HG03378 (cell line): ENCODE results near the gene CFAP43.

Source experiments
- ATAC-seq: cut with Tn5 transposase; IDR thresholded peaks from one replicate; pipeline ENCODE4 v1.9.1; 2021; ENCODE audit warnings: mild to moderate bottlenecking, moderate library complexity; ENCODE audit not compliant: unreplicated experiment

CFAP43 gene, protein sequence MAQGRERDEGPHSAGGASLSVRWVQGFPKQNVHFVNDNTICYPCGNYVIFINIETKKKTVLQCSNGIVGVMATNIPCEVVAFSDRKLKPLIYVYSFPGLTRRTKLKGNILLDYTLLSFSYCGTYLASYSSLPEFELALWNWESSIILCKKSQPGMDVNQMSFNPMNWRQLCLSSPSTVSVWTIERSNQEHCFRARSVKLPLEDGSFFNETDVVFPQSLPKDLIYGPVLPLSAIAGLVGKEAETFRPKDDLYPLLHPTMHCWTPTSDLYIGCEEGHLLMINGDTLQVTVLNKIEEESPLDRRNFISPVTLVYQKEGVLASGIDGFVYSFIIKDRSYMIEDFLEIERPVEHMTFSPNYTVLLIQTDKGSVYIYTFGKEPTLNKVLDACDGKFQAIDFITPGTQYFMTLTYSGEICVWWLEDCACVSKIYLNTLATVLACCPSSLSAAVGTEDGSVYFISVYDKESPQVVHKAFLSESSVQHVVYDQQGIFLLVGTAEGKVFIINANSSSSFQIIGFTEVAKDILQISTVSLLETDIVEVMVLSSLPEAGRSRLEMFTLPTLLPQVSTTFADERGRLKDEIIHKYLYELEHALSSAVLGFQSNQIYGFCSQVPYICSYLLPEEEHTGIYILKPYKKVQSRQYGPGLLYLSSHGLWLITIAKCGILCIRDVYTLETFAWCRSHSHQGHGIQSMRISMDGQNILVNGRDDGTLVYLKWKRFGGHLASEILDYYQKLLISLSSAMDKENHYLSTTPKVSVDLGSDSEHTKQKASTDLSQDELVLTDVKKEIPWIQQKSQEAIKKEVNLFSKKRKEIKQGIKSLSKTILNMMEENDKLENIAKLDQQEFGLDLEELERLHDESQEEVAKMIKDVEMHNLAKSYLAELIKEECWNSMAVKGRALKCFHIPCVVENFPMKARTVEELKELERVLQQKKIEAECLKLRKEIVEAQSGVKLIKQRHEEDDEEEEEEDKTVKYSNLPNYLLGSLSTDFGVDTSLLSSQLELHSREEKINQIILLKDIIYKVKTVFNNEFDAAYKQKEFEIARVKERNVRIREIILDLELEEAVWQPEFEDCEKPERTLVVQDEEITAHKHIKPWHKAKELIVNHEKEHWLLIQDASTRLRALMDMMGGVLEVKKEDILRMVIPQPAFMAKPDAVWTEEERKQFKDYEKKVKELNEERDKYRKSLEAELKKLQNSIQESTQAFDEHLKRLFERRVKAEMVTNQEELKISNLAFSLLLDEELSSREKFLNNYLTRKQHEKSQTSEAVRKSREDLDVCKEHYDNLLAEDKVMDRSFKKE (N-terminal part only)

DNA sequence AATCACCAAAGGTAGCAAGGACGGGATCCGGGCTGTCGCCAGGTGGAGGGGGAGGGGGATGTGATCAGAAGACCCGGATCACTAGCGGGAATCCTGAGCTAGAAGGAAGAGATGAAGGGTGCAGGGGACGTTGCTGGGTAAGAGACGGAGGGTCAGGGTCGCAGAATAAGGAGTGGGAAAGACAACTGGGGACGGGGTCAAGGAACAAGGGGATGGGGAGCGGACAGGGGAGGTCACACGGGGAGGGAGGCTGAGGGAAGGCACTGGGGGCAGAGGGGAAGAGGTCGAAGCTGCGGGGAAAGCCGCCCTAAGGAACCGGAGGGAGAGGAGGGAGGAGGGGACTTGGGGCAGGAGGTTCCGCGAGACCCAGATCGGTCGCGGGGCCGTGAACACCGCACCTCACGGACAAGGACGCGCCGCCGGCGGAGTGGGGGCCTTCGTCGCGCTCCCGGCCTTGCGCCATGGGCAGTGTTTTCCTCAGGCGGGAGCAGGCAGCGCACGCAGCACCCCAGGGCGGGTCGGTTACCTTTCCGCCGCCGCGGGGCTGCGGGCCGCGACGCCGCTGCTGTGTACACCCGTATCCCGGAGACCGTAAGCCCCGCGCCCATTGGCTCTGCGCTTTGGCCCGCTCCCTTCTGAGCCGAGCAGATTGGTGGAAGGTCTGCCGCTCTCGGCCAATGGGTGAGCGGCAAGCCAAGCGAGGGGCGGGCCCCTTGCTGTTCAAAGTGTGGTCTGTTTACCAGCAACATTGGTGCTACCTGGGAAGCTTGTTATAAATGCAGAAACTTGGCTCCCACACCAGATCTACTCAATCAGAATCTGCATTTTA lies at the start of gene CFAP43:
CFAP43 (minus strand) TSS at position 581 of the 829 bp plus-strand sequence; CDS start at position 463, 118 bp downstream.
- peak; percentile 100 for ATAC-seq

DNA sequence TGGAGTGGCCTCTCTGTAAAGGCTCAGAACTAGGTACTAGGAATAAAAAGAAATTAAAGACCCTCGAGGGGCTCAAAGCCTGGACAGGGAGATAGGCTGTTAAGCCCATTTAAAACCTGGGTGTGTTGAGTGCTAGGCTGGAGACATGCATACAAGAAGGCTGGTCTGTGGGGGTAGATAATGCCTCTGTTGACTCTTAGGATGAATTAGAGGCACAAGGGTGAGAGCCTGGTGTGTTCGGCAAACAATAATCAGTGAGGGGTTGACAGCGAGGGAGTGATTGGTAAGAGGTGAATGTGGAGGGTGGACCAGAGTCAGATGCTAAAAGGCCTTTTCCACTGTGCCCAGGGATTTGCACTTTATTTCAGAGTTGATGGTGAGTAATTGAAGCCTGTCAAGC lies 49.5 kb upstream of the CFAP43 start:
- ATAC-seq = no peak

DNA sequence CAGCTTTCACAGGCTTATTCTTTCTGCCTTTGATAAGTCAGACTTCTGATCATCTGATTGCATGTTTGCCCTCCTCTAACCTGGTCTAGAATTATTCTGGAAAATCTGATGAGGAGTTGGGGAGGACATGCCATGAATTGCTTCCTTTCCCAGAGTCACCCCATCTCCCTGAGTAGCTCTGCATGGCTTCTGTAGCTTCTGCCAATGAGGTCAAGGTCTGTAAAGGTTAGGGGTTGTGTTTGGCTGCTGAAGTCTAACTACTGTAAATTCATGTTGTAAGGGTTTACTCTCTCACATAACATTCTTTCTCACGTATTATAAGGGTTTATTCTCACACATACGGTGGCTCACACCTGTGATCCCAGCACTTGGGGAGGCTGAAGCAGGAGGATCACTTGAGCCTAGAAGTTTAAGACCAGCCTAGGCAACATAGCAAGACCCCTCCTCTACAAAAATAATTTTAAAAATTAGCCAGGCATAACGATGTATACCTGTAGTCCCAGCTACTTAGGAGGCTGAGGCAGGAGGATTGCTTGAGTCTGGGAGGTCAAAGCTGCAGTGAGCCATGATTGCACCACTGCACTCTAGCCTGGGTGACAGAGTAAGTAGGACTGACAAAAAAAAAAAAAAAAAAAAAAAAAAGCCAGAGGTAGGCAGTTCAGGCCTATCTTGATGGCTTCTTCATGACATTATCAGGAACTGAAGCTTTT lies 47.5 kb upstream of the CFAP43 start:
- ATAC-seq = no peak

DNA sequence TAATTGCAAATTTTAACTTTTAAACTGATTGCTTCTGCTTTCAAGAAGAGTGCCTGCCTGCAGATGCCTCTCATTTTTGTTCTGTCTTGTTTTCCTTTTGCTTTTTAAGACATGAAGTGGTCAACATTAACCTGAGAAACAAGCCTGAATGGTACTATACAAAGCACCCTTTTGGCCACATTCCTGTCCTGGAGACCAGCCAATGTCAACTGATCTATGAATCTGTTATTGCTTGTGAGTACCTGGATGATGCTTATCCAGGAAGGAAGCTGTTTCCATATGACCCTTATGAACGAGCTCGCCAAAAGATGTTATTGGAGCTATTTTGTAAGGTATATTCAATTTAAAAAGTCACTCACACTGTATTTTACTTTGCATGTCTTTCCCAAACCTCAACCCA lies 45.6 kb upstream of the CFAP43 start:
- ATAC-seq = no peak

DNA sequence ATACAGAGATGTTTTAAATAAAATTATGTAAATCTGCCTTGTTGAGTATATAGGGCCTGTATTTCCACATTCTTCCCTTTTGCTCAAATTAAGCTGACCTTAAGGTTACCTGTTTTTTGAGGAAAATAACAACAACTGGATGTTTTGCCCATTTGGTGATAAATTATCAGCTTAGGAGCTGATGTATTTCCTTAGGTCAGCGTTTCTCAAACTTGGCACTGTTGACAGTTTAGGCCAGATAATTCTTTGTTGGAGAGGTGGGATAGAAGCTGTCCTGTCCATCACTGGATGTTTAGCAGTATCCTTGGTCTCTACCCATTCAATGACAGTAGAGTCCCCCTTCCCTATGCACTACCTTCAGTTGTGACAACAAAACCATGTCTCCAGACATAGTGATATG lies 44.0 kb upstream of the CFAP43 start:
- ATAC-seq = no peak

DNA sequence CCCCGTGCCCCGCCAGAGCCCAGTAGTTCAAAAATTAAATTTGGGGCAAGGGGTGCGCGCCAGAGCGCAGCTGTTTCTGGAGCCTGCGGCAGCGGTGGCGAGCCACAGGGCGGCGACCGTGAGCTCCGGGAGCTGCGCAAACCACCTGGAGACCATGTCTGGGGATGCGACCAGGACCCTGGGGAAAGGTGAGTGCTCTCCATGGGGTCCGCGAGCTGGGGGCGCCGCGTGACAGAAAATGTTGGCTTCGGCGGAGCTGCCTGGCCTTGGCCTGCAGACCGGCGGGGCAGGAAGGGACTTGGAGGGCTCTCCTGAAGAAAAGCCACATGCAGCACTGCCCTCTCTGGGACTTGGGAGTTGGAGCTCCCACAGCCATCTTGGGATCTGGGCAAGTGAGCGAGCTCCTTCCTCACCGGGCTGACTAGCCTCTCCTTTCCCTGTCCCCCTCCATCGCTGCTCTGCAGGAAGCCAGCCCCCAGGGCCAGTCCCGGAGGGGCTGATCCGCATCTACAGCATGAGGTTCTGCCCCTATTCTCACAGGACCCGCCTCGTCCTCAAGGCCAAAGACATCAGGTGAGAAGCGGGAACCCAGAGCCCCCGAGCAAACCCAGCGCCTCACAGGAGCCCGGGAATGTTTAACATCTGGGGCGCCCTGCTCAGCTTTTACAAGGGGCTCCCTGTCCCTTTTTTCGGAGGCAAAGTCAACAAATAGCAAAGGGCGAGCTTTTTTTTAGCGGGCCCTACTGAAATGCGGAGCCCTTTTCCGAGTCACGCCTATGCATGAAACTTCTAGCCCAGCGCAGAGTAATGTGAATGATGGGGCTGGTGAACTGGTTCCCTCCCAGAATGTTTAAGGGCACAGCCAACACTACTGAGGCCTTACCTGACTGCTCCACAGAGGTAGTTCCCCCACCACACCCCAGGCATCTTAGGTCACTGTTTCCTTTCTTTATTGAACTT lies 42.9 kb upstream of the CFAP43 start:
- no peak for ATAC-seq

DNA sequence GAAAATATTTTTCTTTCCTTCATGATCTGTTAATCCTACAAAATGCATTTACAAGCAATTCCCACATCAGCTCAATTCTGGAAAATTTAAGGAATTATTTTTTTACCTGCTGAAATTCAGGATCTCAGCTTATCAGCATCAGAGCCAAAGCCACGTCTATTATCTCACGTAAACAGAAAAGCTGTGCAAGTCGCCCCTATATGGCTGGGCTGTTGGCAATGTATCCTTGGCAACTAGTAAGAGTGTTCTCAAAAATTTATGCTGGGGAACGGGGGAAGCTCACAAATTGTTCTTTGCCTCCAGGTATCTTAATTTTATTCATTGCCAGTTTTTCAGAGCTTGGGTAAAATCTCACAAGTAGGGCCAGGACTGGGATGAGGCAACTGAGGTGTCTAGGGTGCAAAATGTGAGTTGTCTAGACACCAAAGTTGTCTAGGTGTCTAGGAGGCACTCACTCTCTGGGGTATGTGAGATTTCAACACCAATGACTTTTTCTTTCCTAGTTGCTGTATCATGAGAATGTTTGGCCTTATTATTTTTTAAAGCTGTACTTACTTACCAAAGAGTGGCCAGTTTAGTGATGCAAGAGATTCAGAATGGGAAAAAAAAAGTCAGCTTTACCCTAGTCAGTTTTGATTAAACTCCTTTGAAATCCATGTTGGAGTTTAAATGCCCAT lies 41.9 kb upstream of the CFAP43 start:
- no peak for ATAC-seq

DNA sequence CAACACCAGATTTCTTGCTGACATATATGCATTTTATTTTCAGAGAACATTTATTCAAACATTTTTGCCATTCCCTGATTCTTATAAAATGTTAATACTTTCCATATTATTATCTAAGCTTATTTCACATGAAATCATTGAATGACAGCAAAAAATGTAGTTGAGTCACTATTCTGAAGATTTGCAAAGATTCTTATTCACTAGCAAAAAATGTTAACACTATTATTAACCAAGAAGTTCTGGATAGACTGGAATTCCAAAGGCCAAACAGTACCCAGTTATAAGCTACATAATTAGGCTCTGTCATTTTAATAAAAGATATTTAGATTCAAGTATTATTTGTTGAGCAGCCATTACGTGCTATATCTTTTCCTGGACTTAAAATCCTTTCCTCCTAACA lies 41.1 kb upstream of the CFAP43 start:
- ATAC-seq = no peak

DNA sequence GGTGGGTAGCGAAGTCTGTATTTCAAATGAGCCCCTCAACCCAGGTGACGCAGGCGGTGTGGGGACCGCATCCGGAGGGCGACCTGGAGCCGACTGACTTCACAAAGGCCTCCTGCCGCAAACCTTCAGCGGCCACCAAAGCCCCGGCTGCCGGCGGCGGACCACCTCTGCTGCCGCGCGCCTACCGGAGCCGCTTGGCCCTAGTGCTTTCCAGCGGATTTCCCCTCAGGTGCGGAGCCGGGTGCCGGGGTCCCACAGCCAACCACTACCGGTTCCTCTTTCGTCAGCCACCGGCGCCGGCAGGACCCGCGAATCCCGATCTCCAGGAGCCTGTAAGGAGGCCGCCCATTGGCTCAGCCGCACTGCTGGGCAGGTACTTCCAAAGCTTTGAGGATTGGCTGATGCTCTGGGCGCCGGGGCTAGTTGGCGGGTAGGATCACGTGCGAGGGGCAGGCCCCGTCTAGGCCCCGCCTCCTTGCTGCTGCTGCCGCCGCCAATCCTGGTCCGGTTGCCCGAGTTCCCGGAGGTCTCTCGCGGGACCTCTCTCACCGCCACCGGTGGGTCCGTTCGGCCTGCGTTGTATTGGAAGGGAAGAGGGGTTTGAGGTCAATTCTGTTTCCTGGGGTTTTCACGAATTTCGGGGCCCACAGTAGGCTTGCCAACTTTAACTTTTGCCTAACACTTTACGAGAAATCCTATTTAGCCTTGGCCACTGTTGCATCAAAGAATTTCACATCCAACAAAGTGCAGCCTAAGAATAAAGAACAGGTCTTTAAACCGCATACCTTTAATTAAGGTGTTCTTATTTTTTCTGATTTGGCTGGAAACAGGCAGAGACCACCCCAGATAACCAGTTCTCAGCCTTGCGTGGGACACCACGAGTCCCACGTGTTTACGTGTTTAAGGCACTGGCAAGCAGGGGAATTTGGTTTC lies 36.8 kb upstream of the CFAP43 start, which contains the start of gene GSTO2:
GSTO2 (plus strand) TSS at position 472 of the 933 bp plus-strand sequence. CDS start 5,732 bp downstream, outside the sequence.
- peak; percentile 99 for ATAC-seq

DNA sequence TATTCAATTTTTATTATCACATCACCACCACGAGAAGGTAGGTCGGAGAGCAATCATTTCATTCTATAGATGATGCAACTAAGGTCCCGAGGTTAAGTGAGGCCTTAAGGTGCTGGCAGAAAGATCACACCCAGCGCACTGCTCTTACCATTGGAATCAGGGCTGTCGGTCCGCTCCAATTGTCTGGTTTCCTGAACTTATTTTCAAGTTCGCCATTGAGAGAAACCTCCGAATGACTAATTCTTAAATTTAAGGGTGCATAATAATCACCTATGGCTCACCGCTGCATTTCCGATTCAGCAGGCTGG lies 36.2 kb upstream of the CFAP43 start:
- no peak for ATAC-seq

DNA sequence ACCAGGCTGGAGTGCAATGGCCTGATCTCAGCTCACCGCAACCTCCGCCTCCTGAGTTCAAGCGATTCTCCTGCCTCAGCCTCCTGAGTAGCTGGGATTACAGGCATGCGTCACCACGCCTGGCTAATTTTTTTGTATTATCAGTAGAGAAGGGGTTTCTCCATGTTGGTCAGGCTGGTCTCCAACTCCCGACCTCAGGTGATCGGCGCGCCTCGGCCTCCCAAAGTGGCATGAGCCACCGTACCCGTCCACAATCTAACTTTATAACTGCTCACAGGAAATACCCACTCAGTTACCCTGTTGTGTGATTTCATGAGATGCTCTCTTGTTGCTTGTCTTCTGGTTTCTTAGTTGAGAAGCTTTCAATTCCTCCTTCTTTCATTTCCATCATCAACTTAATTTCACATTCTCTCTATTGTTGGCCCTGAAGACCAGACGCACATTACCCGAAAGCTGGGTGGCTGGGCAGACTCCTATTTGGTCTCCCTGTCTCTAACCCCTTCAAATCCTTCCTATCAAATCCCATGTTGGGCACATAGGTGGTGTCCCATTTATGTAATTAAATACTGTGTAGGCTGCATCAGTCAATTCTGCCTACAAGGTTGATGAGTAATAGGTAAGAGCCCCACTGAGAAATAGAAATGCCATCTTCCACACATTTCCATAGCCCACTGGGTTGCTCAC lies 35.7 kb upstream of the CFAP43 start:
- ATAC-seq = no peak

DNA sequence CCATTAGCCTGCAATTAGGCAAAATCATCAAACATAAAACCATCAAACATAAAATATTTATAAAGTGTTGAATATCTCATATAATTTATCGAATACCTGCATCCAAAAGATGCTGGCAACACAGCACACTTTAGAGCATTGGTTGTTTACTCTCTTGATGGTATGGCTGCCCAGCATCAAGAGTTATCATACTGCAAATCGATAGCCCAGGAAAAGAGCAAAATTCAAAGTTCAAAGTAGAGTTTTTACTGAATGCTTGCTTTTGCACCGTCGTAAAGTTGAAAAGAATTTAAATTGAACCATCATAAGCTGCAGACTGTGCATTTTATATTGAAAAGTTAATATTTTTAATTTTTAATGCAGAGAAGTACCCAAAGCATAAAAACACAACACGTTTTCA lies 32.6 kb upstream of the CFAP43 start:
- ATAC-seq = no peak

DNA sequence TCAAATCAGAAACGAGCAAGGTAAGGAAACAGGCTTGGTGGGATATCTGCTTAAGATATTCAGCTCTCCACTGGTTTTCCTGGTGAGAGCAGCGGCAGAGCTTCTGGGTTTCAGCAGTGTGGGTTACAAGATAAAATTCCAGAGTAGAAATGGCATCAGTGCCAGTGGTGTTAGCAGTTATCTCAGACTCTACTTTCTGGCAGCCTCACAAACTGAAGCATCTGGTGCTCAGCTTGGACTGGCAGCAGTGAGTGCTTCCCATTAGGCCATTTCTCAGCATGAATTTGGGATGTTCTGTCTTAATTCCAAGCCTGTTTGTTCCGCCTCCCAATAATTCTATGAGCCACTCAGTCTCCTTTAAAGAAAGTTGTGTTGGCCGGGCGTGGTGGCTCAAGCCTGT lies 29.9 kb upstream of the CFAP43 start:
- ATAC-seq = no peak

DNA sequence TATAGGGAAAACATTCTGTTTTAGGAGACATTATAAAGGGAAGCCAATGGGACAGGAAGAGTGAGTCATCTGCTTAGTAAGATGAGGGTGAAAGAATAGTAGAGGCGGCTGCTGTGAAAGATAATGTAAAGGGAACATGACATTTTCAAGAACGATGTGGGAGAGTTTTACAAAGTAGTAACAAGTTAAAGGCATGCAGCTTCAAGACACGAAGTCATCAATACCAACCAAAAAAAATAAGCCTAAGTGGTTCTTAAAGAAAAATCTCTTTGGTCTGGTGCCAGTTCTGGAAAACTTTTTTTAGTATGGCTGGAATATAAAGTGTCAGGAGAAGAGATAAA lies 28.6 kb upstream of the CFAP43 start:
- ATAC-seq = no peak

DNA sequence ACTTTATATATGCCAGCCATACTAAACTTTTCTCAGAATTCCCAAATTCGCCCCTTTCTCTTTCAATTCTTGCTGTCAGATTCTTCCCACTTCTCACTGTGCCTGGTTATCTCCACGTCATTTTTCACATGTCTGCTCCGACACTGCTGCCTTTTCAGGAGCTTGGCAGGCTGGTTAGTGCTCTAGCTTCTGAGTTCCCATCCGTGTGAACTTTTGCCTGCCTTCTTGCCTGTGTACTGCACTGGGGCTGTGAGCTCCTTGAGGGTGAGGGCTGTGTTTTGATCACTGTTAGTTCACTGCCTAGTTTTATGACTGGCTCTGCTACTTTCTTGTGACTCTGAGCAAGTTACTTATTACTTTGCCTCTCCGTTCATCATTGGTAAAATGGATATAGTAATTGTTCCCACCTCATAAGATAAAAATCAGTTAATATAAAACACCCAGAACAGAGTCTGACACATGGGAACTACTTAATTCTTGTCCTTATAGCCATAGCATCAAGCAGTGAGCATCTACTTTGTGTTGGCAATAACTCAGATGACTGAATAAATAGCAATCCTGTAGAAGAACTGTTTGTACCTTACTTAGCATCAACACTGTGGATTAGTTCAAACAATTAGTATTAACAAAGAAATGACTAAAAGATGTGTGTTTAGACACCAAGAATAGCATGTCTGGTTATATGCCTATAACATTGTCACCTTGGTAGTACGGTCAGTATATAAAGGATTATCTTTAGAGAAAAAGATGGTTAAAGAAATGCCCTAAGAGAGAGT lies 28.0 kb upstream of the CFAP43 start:
- ATAC-seq = no peak

DNA sequence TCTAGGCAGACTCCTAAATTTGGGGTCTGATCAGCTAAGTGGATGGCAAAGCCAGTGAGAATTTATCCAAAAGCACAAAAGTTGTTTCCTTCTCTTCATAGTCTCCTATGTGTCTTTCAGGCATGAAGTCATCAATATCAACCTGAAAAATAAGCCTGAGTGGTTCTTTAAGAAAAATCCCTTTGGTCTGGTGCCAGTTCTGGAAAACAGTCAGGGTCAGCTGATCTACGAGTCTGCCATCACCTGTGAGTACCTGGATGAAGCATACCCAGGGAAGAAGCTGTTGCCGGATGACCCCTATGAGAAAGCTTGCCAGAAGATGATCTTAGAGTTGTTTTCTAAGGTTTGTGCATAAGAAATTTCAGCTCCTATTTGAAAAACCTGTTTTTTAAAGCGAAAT lies 27.3 kb upstream of the CFAP43 start:
- ATAC-seq = no peak
